WERI-Rb-1 (cell line): ENCODE measurements around the gene RND2.

Experiments
- DNase-seq: peaks from one replicate; pipeline ENCODE4 v3.0.0-alpha.2; 2020
- H3K27ac ChIP-seq: fragments of 250-450 bp; sonication (Bioruptor Pico); 2 replicates; pipeline ENCODE4 v1.5.1; 2020; ENCODE audit warnings: mild to moderate bottlenecking, moderate library complexity
- H3K27me3 ChIP-seq: fragments of 250-450 bp; sonication (Bioruptor Pico); 2 replicates; pipeline ENCODE4 v1.5.1; 2021; ENCODE audit warnings: mild to moderate bottlenecking, low read depth, moderate library complexity; ENCODE audit not compliant: insufficient read depth, severe bottlenecking
- H3K36me3 ChIP-seq: fragments of 250-450 bp; sonication (Bioruptor Pico); 2 replicates; pipeline ENCODE4 v1.5.1; 2020; ENCODE audit warnings: mild to moderate bottlenecking, moderate library complexity
- H3K4me3 ChIP-seq: 2 replicates; pipeline ENCODE4 v1.5.1; 2011; ENCODE audit warnings: low read depth, mild to moderate bottlenecking, control low read depth, low read length
- H3K9me3 ChIP-seq: fragments of 250-450 bp; sonication (Bioruptor Pico); 2 replicates; pipeline ENCODE4 v1.5.1; 2021; ENCODE audit warnings: mild to moderate bottlenecking, moderate library complexity; ENCODE audit not compliant: severe bottlenecking
- CTCF ChIP-seq: IDR thresholded peaks from 2 replicates; pipeline ENCODE4 v1.5.1; 2011; ENCODE audit warnings: low read depth, mild to moderate bottlenecking, control low read depth, inconsistent platforms, low read length

RND2 gene

GRCh38 chr17:43025290-43025657 lies 243 bp downstream of the RND2 start:
- DNase-seq, result no peak
- Histone ChIP-seq H3K4me3 (peak overlapping the region; percentile 54), H3K9me3 (no peaks in the 10 kb centered on the region), H3K36me3 (peaks cover 7% of the 10 kb centered on the region), H3K27ac (peak overlapping the region; percentile 42), H3K27me3 (no peaks in the 10 kb centered on the region)
- no peak for TF ChIP-seq CTCF

DNA sequence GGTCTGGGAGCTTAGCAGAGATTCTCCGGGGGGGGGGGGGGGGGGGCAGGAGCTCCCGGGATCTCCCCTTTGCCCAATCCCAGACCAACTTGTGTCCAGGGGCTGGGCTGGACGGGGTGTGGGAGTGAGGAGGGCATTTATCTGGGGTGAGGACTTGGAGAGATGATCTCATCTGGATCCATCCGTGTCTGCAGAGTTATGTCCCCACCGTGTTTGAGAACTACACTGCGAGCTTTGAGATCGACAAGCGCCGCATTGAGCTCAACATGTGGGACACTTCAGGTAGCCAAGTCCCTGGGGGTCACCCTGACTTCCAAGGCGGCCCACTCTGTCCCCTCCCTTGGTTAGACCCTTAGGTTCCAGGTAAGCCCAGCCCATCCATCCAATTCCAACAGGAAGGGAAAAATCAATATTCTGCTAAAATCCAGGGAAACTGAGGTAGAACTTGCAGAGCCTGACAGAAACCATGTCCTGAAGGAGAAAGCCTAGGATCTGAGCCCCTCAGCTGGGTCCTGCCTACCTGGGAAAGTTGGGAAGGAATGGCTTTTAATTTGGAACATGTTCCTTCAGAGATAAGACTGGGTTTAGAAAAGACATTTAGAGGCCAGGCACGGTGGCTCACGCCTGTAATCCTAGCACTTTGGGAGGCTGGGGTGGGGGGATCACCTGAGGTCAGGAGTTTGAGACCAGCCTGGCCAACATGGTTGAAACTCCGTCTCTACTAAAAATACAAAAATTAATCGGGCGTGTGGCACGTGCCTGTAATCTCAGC lies 921 bp downstream of the RND2 start:
- Histone ChIP-seq H3K36me3 (peaks cover 7% of the 10 kb centered on the region), H3K27me3 (no peaks in the 10 kb centered on the region), H3K27ac (no peak overlapping the region), H3K4me3 (peak overlapping the region; percentile 54), H3K9me3 (no peaks in the 10 kb centered on the region)
- DNase-seq, result no peak
- TF ChIP-seq CTCF, result no peak

GRCh38 chr17:43026595-43026994 lies 1.6 kb downstream of the RND2 start:
- no peak overlapping the region for H3K4me3 ChIP-seq
- TF ChIP-seq CTCF, result no peak
- no peak for DNase-seq
- H3K27ac ChIP-seq, result no peak overlapping the region
- H3K36me3 ChIP-seq, result peaks cover 7% of the 10 kb centered on the region
- H3K9me3 ChIP-seq, result no peaks in the 10 kb centered on the region
- no peaks in the 10 kb centered on the region for H3K27me3 ChIP-seq

- H3K9me3 ChIP-seq, result no peaks in the 10 kb centered on the region
- no peak for TF ChIP-seq CTCF
Measured at GRCh38 chr17:43027091-43028032, 2.3 kb downstream of the RND2 start.

DNA sequence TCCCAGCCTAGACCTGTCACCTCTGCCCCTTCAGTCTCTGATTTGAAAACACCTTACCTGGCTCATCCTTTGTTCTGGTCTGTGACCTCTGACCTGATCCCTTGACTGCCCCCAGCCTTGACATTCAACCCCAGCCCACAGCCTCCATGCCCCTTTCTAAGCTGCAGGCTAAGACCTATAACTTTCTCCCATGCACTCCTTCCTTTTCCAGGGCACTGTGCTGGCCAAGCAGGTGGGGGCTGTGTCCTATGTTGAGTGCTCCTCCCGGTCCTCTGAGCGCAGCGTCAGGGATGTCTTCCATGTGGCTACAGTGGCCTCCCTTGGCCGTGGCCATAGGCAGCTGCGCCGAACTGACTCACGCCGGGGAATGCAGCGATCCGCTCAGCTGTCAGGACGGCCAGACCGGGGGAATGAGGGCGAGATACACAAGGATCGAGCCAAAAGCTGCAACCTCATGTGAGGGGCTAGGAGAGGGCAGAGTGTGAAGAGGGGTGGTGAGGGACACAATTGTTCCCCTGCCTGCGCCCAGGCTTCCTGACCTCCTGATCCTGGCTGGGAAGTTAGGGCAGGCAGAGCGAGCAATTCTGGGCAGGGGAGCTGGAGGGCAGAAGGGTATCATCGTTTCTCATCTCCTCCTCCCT lies 3.3 kb downstream of the RND2 start:
- no peak for TF ChIP-seq CTCF
- no peaks in the 10 kb centered on the region for H3K27me3 ChIP-seq
- no peak overlapping the region for H3K4me3 ChIP-seq
- H3K9me3 ChIP-seq, result no peaks in the 10 kb centered on the region
- H3K36me3 ChIP-seq, result peaks cover 7% of the 10 kb centered on the region
- no peak overlapping the region for H3K27ac ChIP-seq
- DNase-seq, result no peak

More at GRCh38 chr17:43027091-43028032, 2.3 kb downstream of the RND2 start:
- Histone ChIP-seq H3K4me3 (no peak overlapping the region), H3K27ac (no peak overlapping the region), H3K36me3 (peaks cover 7% of the 10 kb centered on the region), H3K27me3 (no peaks in the 10 kb centered on the region)
- DNase-seq, result no peak
